WI38 (cell line): ENCODE results near the gene HPSE2.
"Not testable (repeated sequence)": the region's sequence is repeated elsewhere in the genome, so short reads cannot be mapped to it uniquely, and the experiment has no call there.

Experiments
- H3K4me3 ChIP-seq: 2 replicates; pipeline ENCODE4 v1.5.1; 2011; ENCODE audit warnings: low read depth, mild to moderate bottlenecking, control low read depth, low read length
- TF ChIP-seq, protein P1 (sequence below): IDR thresholded peaks from 2 replicates; pipeline ENCODE4 v1.5.1; 2012; ENCODE audit warnings: low read depth, mild to moderate bottlenecking, control low read depth, low read length

HPSE2 gene

DNA sequence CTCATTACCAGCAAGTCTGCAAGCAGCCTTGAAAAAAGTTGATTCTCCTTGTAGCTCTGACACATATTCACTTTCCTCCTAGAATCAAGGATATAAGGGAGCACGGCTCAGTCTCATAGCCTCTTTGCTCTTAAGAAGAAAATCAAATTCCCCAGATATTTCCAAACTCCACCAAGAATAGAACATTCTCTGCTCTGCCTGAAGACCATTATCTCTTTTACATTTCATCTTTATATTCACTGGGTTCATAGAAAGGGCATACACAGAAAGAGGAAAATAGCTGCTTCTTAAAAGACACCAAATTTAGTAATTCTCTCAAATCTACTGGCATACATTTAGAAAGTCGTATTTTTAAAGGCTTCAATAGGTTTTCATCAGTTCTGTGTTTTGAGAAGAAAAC, 92.0 kb downstream of the HPSE2 start:
- TF ChIP-seq, protein P1, sequence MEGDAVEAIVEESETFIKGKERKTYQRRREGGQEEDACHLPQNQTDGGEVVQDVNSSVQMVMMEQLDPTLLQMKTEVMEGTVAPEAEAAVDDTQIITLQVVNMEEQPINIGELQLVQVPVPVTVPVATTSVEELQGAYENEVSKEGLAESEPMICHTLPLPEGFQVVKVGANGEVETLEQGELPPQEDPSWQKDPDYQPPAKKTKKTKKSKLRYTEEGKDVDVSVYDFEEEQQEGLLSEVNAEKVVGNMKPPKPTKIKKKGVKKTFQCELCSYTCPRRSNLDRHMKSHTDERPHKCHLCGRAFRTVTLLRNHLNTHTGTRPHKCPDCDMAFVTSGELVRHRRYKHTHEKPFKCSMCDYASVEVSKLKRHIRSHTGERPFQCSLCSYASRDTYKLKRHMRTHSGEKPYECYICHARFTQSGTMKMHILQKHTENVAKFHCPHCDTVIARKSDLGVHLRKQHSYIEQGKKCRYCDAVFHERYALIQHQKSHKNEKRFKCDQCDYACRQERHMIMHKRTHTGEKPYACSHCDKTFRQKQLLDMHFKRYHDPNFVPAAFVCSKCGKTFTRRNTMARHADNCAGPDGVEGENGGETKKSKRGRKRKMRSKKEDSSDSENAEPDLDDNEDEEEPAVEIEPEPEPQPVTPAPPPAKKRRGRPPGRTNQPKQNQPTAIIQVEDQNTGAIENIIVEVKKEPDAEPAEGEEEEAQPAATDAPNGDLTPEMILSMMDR, result no peak
- no peak overlapping the region for H3K4me3 ChIP-seq

DNA sequence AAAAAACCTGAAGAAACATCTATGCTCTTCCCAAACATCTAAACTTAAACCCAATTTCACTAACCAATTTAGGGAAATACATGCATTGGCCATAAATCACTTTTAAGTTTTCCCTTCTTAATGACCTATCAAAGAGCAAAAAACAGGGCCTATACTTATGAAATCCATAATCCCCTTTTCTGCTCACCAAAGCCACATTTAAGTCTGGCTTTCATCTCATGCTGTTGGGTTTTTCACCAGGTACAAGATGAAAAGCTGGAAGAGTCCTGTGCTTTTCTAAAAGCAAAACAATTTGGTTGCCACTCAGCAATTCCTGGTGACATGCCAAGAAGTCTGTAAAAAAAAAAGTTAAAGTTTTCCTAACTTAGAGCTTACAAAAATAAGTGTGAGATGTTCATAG, 92.6 kb downstream of the HPSE2 start:
- H3K4me3 ChIP-seq, result no peak overlapping the region
- TF ChIP-seq, protein P1, result no peak

DNA sequence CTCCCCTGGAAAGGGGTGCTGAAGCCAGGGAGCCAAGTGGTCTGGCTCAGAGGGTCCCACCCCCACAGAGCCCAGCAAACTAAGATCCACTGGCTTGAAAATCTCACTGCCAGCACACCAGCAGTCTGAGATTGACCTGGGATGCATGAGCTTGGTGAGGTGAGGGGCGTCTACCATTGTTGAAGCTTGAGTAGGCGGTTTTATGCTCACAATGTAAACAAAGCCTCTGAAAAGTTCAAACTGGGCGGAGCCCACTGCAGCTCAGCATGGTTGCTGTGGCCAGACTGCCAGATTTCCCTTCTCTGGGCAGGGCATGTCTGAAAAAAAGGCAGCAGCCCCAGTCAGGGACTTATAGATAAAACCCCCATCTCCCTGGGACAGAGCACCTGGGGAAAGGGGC, 102.8 kb downstream of the HPSE2 start:
- not testable (repeated sequence) for H3K4me3 ChIP-seq

DNA sequence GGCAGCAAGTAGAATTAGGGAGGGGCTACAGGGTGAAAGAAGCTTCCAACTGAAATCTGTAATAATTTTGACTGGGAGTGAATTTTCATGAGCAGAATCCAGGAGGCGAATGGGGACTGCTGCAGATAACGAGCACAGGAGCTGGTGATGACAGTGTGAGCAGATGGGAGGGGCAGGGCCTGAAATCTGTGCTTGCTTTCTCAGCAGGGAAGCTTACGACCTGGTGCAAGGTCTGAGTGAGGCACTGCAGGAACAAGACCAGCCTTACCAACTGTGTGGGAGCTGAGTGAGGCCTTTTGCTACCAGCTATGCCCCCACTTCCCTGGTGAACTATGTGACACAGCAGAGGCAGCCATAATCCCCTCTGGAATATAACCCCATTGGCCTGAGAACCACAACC, 109.8 kb downstream of the HPSE2 start:
- no peak overlapping the region for H3K4me3 ChIP-seq

DNA sequence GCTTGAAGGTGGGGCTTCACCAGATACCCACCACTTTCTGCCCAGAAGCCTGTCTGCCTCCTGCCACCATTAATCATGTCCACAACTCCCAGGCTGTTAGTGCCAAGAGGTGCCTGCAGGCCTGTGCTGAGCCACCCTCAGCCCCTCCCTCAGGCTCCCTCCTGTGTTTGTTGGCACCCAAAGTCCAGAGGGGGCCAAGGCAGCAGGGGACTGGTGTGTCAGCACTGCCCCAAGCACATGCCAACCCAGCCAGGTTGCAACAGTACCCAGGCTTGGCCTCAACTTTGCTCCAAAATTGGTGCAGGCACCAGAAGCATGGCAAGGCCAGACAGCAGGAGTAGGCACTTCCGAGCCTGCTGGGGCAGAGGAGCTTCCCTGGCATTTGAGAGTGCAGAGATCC, 111.3 kb downstream of the HPSE2 start:
- TF ChIP-seq, protein P1, result no peak
- H3K4me3 ChIP-seq, result no peak overlapping the region

More for the DNA sequence above, 109.8 kb downstream of the HPSE2 start:
- TF ChIP-seq, protein P1, result no peak

DNA sequence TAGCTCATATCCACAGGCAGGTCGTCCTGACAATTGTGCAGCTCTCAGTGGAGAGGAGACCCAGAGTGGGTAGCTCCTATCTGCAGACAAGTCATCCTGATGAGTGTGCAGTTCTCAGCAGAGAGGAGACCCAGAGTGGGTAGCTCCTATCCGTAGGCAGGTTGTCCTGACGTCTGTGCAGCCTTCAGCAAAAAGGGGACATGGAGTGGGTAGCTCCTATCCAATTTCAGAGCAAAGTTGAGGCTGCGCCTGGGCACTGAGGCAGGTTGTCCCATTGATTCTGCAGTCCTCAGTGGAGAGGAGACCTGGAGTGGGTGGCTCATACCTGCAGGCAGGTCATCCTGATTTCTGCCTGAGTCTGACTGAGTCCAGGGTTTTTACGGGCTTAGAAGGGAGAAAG, 111.8 kb downstream of the HPSE2 start:
- H3K4me3 ChIP-seq, result no peak overlapping the region
- TF ChIP-seq, protein P1, result no peak

DNA sequence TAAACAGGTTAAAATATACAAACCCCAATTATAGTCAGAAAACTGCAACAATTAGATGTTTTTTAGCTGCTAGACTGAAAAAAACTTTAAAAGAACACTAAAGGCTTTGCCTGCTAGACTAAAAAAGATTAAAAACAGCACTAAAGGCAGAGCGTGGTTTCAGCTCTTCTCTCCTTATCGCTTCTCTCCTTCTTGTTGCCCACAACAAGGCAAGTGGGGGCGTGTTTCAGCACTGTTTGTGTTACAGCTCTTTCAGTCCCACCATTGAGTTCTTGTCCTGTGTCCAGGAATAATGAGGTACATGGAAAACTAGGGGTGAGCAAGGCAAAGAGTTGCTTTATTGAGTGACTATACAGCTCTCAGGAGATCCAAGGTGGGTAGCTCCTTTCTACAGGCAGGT, 112.3 kb downstream of the HPSE2 start:
- TF ChIP-seq, protein P1, result no peak
- H3K4me3 ChIP-seq, result no peak overlapping the region

DNA sequence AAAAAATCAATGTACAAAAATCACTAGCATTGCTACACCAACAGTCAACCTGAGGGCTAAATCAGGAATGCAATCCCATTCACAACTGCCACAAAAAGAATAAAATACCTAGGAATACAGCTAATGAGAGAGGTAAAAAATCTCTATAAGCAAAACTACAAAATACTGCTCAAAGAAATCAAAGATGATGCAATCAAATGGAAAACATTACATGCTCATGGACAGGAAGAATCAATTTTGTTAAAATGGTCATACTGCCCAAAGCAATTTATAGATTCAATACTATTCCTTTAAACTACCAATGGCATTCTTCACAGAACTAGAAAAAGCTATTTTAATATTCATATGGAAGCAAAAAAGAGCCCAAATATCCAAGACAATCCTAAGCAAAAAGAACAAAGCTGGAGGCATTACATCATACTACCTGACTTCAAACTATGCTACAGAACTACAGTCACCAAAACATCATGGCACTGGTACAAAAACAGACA, 116.3 kb downstream of the HPSE2 start:
- H3K4me3 ChIP-seq, result no peak overlapping the region
- TF ChIP-seq, protein P1, result no peak
